22Rv1 (cell line): Measurements from ENCODE around the gene LGALS13.

Source experiments
- H3K27ac ChIP-seq: fragments of 450-650 bp; 2 replicates; pipeline ENCODE4 v1.5.1; 2017
- CTCF ChIP-seq: fragments of 450-650 bp; IDR thresholded peaks from 2 replicates; pipeline ENCODE4 v1.5.1; 2017; ENCODE audit warnings: mild to moderate bottlenecking
- ZFX ChIP-seq: fragments of 450-650 bp; IDR thresholded peaks from 2 replicates; pipeline ENCODE4 v1.6.1; 2017; ENCODE audit warnings: antibody characterized with exemption, borderline replicate concordance

Gene LGALS13

GRCh38 chr19:39566064-39566463 is 36.3 kb upstream of the LGALS13 start:
- TF ChIP-seq ZFX (no peak), CTCF (no peak)
- H3K27ac ChIP-seq, result no peak overlapping the region

- no peak for TF ChIP-seq ZFX
- TF ChIP-seq CTCF, result no peak
- H3K27ac ChIP-seq, result no peak overlapping the region
Measured at GRCh38 chr19:39568604-39569003, 33.7 kb upstream of the LGALS13 start.

DNA sequence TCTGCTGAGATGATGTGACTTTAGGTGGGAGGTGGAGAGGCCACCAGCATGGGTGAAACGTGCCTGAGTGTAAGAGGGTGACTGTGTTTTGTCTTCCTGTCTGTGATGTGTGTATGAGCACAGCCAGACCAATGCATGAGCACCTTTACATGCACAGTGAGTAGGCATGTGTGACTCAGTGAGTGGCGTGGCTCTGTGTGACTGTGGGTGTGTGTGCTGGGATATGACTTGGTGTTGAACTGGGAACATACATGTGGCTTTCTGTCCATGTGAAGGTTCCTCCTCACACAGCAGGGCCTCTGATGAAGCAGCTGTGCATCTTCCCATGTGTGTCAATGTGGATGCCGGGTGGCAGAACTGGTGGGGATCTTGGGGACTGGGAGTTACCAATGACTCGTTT is 19.9 kb upstream of the LGALS13 start:
- no peak overlapping the region for H3K27ac ChIP-seq
- TF ChIP-seq ZFX, result no peak
- no peak for TF ChIP-seq CTCF

GRCh38 chr19:39582891-39583625 is 19.3 kb upstream of the LGALS13 start:
- H3K27ac ChIP-seq, result no peak overlapping the region
- TF ChIP-seq CTCF (no peak), ZFX (no peak)

- TF ChIP-seq CTCF, result no peak
- TF ChIP-seq ZFX, result no peak
- no peak overlapping the region for H3K27ac ChIP-seq
Measured at GRCh38 chr19:39587496-39587895, 14.8 kb upstream of the LGALS13 start.

DNA sequence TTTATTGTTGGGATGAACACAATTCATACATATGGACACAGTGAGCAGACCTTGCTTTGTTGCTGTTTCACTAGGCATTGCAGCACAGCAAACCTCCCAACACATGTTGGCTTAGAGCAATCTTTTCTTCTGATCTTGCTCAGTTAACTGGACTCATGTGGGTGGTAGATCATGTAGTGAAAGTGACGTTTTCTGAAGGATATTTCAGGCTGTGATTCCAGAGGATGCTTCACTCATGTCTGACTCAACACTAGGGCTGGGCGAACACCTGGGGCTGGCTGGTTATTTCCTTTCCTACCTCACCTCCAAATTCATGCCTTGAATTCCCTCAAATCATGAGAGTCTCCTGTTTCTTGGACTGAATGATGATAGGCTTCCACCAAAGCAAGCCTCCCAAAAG is 14.3 kb upstream of the LGALS13 start:
- no peak overlapping the region for H3K27ac ChIP-seq
- no peak for TF ChIP-seq ZFX
- no peak for TF ChIP-seq CTCF

- TF ChIP-seq ZFX (no peak), CTCF (no peak)
- no peak overlapping the region for H3K27ac ChIP-seq
Measured at GRCh38 chr19:39590265-39590664, 12.1 kb upstream of the LGALS13 start.
